ENCODE measurements around the gene STATH.

DNA sequence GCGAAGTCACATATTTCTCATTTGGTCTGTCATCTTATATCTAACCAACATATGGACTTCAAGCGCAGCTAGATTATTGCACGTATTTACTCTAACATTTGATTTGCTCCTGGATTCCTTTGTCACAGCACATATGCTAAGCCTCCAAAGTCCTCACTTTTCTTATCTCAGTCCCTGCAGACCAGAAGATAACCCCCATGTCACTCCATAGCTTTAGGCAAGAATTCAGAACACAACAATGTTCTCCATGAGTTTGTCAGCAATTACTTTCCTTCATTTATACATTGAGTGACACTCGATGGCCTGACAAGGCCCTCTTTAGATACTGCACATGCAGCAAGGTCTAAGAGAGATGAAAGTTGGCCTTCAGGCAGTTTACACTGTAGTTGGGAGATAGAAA lies 4.8 kb upstream of the STATH start:
- TF ChIP-seq CTCF (conservative IDR thresholded peaks at IDR 0.05; ENCODE audit: low read length) (no peak), EZH2phosphoT487 (IDR thresholded peaks at IDR 0.05; ENCODE audit: borderline replicate concordance) (no peak)
